GM12872 (cell line): Measurements from ENCODE around the gene IDI1.

Experiments
- TF ChIP-seq, protein P1 (sequence below): IDR thresholded peaks from 3 replicates; pipeline ENCODE4 v1.5.1; 2011; ENCODE audit warnings: low read depth, mild to moderate bottlenecking, low read length, moderate library complexity; ENCODE audit not compliant: insufficient read depth

Gene IDI1

DNA sequence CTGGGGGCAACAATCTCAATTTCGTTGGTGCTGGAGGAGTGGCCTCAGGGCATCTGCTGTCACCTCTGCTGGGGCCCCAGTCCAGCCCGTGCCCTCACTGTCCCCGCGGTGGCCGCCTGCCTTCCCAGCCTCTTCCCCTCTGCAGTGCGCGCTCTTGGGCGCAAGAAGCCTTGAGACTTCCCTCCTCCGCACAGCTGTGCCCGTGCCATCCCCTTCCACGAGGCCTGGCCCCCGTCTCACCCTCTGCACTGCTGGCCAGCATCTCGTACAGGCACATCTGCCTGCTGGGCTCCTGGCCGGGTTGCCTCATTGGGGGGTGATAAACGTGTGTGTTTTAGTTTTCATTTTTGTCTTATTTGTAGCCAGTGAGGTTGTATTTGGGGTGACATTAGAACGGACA, 37.2 kb downstream of the IDI1 start:
- TF ChIP-seq, protein P1, sequence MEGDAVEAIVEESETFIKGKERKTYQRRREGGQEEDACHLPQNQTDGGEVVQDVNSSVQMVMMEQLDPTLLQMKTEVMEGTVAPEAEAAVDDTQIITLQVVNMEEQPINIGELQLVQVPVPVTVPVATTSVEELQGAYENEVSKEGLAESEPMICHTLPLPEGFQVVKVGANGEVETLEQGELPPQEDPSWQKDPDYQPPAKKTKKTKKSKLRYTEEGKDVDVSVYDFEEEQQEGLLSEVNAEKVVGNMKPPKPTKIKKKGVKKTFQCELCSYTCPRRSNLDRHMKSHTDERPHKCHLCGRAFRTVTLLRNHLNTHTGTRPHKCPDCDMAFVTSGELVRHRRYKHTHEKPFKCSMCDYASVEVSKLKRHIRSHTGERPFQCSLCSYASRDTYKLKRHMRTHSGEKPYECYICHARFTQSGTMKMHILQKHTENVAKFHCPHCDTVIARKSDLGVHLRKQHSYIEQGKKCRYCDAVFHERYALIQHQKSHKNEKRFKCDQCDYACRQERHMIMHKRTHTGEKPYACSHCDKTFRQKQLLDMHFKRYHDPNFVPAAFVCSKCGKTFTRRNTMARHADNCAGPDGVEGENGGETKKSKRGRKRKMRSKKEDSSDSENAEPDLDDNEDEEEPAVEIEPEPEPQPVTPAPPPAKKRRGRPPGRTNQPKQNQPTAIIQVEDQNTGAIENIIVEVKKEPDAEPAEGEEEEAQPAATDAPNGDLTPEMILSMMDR = no peak

DNA sequence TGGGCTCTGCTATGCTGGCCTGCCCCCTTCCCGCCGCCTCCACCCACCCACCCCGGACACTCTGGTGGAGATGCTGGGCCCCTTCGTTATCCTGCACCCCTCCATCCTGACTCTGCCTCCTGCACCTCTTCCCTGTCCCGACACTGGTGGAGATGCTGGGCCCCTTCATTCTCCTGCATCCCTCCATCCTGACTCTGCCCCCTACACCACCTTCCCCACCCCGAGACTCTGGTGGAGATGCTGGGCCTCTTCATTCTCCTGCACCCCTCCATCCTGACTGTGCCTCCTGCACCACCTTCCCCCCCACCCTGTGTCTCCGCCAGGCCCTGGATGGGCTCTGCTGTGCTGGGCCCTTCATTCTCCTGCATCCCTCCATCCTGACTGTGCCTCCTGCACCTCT, 38.2 kb downstream of the IDI1 start:
- TF ChIP-seq, protein P1 = no peak

DNA sequence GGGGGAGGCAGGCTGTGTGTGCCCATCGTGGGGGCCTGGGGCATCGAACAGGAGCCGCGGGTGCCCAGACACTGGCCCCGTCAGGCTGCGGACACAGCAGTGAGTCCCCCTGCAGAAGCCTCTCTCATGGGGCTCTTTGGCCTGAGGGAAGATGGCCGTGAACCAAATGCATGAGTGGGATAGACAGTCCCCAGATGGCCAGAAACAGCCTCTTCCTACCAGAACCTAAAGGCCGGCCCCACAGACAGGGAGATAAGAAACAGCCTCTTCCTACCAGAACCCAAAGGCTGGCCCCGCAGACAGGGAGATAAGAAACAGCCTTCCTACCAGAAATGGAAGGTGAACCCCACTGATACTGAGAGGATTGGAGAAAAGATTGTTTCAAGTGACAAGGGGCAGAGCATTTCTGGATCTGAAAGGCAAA, 39.8 kb downstream of the IDI1 start:
- TF ChIP-seq, protein P1 = no peak

DNA sequence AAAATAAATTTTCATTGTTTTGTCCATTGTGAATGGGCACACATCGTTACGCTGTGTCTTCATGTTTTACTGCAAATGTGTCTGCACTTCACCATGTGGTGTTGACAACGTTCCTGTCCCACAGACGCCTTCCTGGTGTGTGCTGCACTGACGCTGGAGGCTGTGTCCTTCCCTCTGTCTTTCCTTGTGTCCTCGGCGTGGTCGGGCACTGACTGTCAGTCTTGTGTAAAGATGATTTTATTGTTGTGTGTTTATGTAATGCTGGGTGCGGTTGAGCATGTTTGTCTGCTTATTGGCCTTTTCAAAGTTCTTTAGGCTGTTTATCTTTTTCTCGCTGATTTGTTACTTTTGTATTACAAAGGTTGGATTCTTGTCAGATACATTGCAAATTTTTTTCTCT, 41.3 kb downstream of the IDI1 start:
- TF ChIP-seq, protein P1 = no peak

DNA sequence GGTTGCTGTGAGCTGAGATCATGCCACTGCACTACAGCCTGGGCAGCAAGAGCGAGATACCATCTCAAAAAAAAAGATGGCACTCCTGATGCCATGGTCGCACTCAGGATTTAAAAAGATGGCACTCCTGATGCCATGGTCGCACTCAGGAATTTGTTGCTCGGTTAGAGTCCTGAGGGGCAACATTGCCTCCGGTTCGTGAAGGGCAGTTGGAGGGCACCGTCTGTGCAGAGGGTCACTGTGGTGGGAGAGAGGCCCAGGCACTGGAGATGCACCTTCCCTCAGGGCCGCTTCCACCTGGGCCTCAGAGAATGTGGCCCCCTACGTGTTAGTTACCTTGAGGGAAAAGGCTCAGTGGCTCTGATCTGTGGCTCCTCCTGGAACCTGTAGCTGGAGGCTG, 42.3 kb downstream of the IDI1 start:
- TF ChIP-seq, protein P1 = no peak

DNA sequence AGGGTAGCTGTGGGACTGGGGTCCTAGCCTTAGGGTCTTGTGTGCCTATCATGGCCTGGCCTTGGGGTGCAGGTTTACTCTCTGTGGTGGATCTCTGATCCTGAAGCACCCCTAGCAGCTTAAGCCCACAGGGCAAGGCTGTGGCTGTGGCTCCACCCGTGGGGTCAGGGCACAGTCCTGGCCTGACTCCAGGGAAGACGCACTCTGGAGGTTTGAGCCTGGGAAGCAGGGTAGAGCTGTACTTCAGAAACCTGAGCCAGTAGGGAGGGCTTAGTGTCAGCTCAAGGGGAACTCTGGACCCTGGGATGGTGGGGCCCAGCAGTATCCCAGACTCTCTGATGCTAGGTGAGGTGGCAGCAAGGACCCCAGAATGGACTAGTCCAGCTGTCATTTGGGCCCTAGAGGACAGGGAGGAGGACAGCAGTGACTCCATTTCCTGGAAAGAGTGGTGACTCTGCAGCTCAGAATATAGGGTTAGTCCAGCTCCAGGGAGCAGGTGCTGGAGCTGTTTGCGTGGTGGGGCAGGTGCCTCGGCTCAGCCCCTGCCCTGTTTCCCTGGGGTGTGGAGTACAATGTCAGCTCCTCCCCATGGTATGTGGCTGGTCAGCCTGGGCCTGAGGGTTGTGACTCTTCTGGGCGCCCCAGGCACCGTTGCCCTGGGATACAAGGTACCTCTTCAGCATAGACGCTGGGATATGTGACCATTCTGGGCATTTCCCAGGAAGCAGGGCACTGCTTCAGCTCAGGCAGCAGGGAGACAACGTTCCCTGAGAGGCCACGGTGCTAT, 44.8 kb downstream of the IDI1 start:
- TF ChIP-seq, protein P1 = no peak

DNA sequence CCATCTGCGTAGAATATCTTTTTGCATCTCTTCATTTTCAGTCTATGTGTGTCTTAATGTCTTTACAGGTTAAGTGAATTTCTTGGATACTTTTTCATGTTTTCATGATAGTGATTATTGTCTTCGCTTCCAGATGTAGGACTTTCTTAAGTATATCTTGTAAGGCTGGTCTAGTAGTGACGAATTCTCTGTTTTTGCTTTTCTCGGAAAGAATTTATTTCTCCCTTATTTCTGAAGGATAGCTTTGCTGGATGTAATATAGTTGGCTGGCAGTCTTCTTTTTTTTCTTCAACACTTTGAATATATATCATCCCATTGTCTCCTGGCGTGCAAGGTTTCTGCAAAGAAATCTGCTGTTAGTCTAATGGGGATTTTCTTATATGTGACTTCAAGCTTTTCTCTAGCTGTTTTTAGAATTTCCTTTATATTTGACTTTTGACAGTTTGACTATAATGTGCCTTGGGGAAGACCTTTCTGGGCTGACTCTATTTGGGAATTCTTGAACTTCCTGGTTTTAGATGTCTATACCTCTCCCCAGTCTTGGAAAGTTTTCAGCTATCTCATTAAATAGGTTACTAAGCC, 46.4 kb downstream of the IDI1 start:
- TF ChIP-seq, protein P1 = no peak
